Colonic mucosa (tissue), 4 donors: Measurements from ENCODE around the gene TFDP2. TPM values are rescaled to one million over a fixed set of nuclear protein-coding genes. Genes with fewer than 3 reads are reported as not detected.

Experiments
- DNase-seq: peaks from one replicate; pipeline ENCODE4 v3.0.0-alpha.2; 2020
- H3K27ac ChIP-seq: fragments of 200-600 bp; one replicate; pipeline ENCODE4 v1.8.0; 2021
- H3K27me3 ChIP-seq: fragments of 200-600 bp; one replicate; pipeline ENCODE4 v1.8.0; 2021
- H3K36me3 ChIP-seq: fragments of 200-600 bp; one replicate; pipeline ENCODE4 v1.8.0; 2021
- H3K4me1 ChIP-seq: fragments of 200-600 bp; one replicate; pipeline ENCODE4 v1.8.0; 2021; ENCODE audit warnings: mild to moderate bottlenecking
- H3K4me3 ChIP-seq: fragments of 200-600 bp; one replicate; pipeline ENCODE4 v1.8.0; 2021
- H3K9ac ChIP-seq, 2 donors: one replicate each; pipeline ENCODE4 v1.7.0; 2013; ENCODE audit warnings: control low read depth in 2 of 2, low read depth in 2 of 2, low read length in 2 of 2
- H3K9me3 ChIP-seq: fragments of 200-600 bp; one replicate; pipeline ENCODE4 v1.8.0; 2021
- intact Hi-C: fragments of 100-400 bp; cut with DNase I; formaldehyde crosslinking; loops from one replicate; pipeline ENCODE4 v1.14.1; 2022
- total RNA-seq, 2 donors: library from RNA; stranded (reverse); fragmentation: NEBNext Ultra II Directional in 1 of 2; extraction: Animal tissue kit (Norgen Biotek cat#: 25700) in 1 of 2; gene quantifications; one replicate each; pipeline ENCODE4 v1.2.1, GENCODE V29; 2021
- TF ChIP-seq, protein P1 (sequence below): fragments of 200-600 bp; IDR thresholded peaks from one replicate; pipeline ENCODE4 v1.8.0; 2022; ENCODE audit warnings: antibody characterized with exemption, mild to moderate bottlenecking
- donor health status: healthy.
- donor health status: DM: no; HTN: no; CAD: no.
- donor health status: DM: no; HTN: no; CAD: no.

The TFDP2 gene
- total RNA-seq, 2 donors from 2014 or later: 33.6 to 42.7 TPM

DNA sequence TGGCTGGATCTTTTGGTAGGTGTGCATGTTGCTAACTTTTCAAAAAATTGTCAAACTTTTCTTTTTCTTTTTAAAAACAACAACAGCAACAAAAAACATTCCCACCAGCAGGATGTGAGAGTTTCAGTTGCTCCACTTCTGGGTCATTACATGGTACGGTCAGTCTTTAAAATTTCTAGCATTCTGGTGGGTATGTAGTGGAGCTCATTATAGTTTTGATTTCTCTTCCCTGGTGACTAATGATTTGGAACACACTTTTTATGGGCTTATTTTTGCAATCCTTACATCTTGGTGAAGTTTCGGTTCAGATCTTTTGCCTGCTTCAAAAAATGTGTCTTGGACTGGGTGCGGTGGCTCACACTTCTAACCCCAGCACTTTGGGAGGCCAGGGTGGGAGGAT is 253.6 kb downstream of the TFDP2 start:
- no peak for DNase-seq
- no peak overlapping the region for H3K4me3 ChIP-seq
- no peak overlapping the region for H3K9ac ChIP-seq
- TF ChIP-seq, protein P1, sequence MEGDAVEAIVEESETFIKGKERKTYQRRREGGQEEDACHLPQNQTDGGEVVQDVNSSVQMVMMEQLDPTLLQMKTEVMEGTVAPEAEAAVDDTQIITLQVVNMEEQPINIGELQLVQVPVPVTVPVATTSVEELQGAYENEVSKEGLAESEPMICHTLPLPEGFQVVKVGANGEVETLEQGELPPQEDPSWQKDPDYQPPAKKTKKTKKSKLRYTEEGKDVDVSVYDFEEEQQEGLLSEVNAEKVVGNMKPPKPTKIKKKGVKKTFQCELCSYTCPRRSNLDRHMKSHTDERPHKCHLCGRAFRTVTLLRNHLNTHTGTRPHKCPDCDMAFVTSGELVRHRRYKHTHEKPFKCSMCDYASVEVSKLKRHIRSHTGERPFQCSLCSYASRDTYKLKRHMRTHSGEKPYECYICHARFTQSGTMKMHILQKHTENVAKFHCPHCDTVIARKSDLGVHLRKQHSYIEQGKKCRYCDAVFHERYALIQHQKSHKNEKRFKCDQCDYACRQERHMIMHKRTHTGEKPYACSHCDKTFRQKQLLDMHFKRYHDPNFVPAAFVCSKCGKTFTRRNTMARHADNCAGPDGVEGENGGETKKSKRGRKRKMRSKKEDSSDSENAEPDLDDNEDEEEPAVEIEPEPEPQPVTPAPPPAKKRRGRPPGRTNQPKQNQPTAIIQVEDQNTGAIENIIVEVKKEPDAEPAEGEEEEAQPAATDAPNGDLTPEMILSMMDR: no peak
- H3K27ac ChIP-seq: no peak overlapping the region
- H3K9me3 ChIP-seq: no peaks in the 10 kb centered on the region
- intact Hi-C loops: no loop called here
- H3K4me1 ChIP-seq: no peaks in the 10 kb centered on the region
- no peaks in the 10 kb centered on the region for H3K36me3 ChIP-seq
- no peaks in the 10 kb centered on the region for H3K27me3 ChIP-seq

DNA sequence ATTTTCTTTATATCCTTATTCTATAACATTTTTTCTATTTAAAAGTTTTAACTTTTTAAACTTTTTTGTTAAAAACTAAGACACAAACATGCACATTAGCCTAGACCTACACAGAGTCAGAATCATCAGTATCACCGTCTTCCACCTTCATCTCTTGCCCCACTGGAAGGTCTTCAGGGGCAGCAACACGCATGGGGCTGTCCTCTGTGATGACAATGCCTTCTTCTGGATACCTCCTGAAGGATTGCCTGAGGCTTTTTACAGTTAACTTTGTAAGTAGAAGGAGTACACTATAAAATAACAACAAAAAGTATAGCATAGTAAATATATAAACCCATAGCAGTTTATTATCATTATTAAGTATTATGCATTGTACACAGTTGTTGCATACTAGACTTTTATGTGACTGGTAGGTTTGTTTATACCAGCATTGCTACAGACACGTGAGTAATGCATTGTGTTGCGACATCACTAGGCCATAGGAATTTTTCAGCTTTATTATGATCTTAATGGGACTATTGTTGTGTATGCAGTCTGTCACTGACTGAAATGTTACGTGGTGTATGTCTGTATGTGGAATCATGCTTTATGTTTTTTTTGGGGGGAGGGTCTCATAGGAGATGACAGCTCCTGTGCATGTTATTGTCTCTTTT is 254.7 kb downstream of the TFDP2 start:
- H3K4me3 ChIP-seq: no peak overlapping the region
- H3K9ac ChIP-seq: no peak overlapping the region
- intact Hi-C loops: no loop called here
- DNase-seq: no peak
- H3K27me3 ChIP-seq: no peaks in the 10 kb centered on the region
- no peaks in the 10 kb centered on the region for H3K36me3 ChIP-seq
- H3K27ac ChIP-seq: no peak overlapping the region
- H3K9me3 ChIP-seq: no peaks in the 10 kb centered on the region
- TF ChIP-seq, protein P1: no peak
- no peaks in the 10 kb centered on the region for H3K4me1 ChIP-seq

Other genes with a start within 250 kb of the TFDP2 start
- 10 to 100 TPM; 35.2 to 40.7 TPM for gene GK5, start 76.0 kb upstream of the TFDP2 start, total RNA-seq